Stimulated activated CD8-positive, alpha-beta memory T cell treated with anti-CD3 and anti-CD28 coated beads, Interleukin-4, amount 100 ng/mL, for 48 hours (primary cell): ENCODE measurements around the gene CCNB2.
"Not testable (repeated sequence)": the region's sequence is repeated elsewhere in the genome, so short reads cannot be mapped to it uniquely, and the experiment has no call there.

ENCODE experiments used
- DNase-seq: peaks from one replicate; pipeline ENCODE4 v3.0.0-alpha.2; 2020

Gene CCNB2

GRCh38 chr15:59137566-59137965 lies 32.6 kb downstream of the CCNB2 start:
- no peak for DNase-seq

DNA sequence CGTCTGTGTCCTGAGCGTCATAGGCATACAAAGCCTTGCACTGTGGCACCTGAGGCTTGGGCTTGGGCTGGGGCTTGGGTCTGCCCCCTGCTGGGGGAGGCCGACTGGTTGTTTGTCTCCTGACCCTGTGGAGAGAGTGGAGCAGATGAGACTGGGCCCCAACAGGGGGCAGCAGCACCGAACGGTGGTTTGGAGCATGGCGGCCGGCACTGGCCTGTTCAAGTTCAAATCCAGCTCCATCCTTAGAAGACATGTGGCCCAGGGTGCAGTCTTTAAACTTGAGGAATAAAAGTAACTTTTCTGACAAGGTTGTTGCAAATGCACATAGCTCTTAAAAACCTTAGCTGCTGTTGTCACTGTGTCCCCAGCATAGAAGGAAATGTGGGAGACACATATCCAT lies 33.3 kb downstream of the CCNB2 start:
- DNase-seq, result peak; percentile 63

DNA sequence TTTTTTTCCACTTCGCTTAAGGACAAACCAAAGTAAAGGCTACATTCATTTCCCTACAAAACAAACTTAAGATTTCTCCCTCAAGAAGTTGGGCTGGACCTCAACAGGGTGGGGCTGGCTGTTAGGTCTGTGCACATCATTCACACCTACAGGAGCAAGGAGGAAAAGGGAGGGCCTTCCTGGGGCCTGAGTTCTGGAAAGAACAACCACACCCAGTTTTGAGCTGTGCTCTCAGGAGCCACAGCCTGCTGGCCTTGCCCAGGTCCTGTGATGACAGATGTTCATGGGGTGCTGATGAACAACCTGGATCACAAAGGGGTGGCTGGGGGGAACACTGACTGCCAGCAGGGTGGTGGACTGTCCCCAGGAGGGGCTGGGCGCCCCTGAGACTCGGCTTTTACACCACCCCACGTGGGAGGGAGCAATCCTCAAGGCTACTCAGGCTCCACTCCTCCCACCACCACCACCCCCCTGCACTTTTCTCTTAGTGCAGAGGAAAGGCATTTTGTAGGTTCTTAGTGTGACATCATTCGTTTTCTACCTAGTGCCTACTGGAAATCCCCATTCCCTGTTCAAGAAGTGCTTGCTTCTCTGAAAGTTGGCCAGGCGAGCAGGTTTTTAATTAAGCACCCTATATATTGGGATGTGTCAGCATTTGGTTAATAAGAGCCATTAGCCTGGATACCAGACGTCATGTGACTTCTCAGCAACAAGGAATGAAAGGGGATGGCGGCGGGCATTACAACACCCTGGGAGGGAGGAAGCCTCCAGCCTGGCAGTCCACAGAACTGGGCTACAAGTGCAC lies 35.7 kb downstream of the CCNB2 start:
- DNase-seq, result no peak

GRCh38 chr15:59143281-59143680 lies 38.3 kb downstream of the CCNB2 start:
- no peak for DNase-seq

- DNase-seq, result not testable (repeated sequence)
These were observed 39.6 kb downstream of the CCNB2 start for GRCh38 chr15:59144594-59144993.

GRCh38 chr15:59147666-59148065 lies 42.7 kb downstream of the CCNB2 start:
- DNase-seq, result no peak

GRCh38 chr15:59148153-59148833 lies 43.3 kb downstream of the CCNB2 start:
- DNase-seq, result no peak

- no peak for DNase-seq
These were observed 45.2 kb downstream of the CCNB2 start for GRCh38 chr15:59150185-59150584.

- no peak for DNase-seq
These were observed 47.9 kb downstream of the CCNB2 start for GRCh38 chr15:59152694-59153450.

GRCh38 chr15:59153466-59153865 lies 48.5 kb downstream of the CCNB2 start:
- DNase-seq, result no peak

- DNase-seq, result no peak
These were observed 49.3 kb downstream of the CCNB2 start for GRCh38 chr15:59154243-59154642.

DNA sequence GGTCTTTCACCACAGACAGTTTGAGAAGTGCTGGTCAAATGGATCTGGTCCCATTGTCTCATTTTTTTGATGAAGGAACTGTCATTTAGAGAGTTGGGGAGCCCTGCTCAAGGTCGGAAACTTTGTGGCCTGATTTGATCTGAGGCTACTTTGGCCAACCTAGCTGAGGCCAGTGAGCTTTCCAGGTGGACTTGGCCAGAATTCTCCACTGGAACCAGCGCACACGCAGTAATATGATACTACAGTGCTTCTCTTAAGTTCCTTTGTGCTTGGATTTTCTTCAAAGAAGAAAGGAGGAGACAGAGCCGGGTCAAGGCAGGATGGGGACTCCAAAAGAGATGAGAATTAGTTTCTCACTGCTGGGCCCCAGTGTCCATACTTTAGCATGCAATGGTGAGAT lies 50.5 kb downstream of the CCNB2 start:
- no peak for DNase-seq

GRCh38 chr15:59157396-59157795 lies 52.5 kb downstream of the CCNB2 start:
- no peak for DNase-seq

- no peak for DNase-seq
These were observed 53.1 kb downstream of the CCNB2 start for GRCh38 chr15:59157840-59158700.

- DNase-seq, result no peak
These were observed 53.7 kb downstream of the CCNB2 start for GRCh38 chr15:59158701-59159034.

GRCh38 chr15:59159210-59159609 lies 54.3 kb downstream of the CCNB2 start:
- no peak for DNase-seq

- peak; percentile 40 for DNase-seq
These were observed 56.1 kb downstream of the CCNB2 start for GRCh38 chr15:59160880-59161593.

GRCh38 chr15:59162080-59162479 lies 57.1 kb downstream of the CCNB2 start:
- DNase-seq, result not testable (repeated sequence)

DNA sequence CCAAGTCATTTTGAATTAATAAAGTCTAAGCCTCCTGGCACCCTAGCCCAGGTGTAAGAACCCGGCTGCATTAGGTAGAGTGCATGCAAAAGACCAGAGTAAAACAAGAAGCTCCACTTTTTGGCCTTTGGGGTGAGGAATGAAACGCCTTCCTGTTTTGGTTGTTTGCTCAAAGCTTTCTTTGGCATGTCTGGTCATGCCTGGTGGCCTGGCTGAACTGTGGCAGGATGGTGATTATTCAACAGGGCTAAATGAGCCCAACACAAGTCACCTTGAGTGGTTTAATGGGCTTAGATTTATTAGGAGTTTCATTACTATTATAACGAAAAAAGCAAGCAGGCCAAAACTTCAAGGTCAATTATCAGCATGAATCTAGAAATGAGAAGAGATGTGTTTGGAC lies 60.8 kb downstream of the CCNB2 start:
- DNase-seq, result no peak

- no peak for DNase-seq
These were observed 61.2 kb downstream of the CCNB2 start for GRCh38 chr15:59166166-59166565.

GRCh38 chr15:59166601-59167265 lies 61.8 kb downstream of the CCNB2 start:
- DNase-seq, result no peak

- DNase-seq, result no peak
These were observed 63.6 kb downstream of the CCNB2 start for GRCh38 chr15:59168536-59168935.
